Mucosa of stomach (tissue), 1 donor: ENCODE results near the gene SORCS2.

Source experiments
- H3K27me3 ChIP-seq: one replicate; pipeline ENCODE4 v1.7.0; 2013; ENCODE audit warnings: mild to moderate bottlenecking, low read length; ENCODE audit not compliant: control insufficient read depth, insufficient read depth
- H3K36me3 ChIP-seq: one replicate; pipeline ENCODE4 v1.7.0; 2013; ENCODE audit warnings: low read length; ENCODE audit not compliant: control insufficient read depth, insufficient read depth
- H3K4me1 ChIP-seq: one replicate; pipeline ENCODE4 v1.7.0; 2013; ENCODE audit warnings: mild to moderate bottlenecking, low read length; ENCODE audit not compliant: control insufficient read depth, insufficient read depth
- H3K4me3 ChIP-seq: one replicate; pipeline ENCODE4 v1.7.0; 2013; ENCODE audit warnings: low read length
- H3K9ac ChIP-seq: one replicate; pipeline ENCODE4 v1.7.0; 2013; ENCODE audit warnings: mild to moderate bottlenecking, low read length, moderate library complexity
- H3K9me3 ChIP-seq: one replicate; pipeline ENCODE4 v1.7.0; 2013; ENCODE audit warnings: mild to moderate bottlenecking, low read length, moderate library complexity; ENCODE audit not compliant: control insufficient read depth
- donor health status: Pancreatic carcinoma.

Gene SORCS2

GRCh38 chr4:7198440-7199128 is 6.2 kb downstream of the SORCS2 start:
- H3K4me3 ChIP-seq, result no peak overlapping the region
- no peaks in the 10 kb centered on the region for H3K36me3 ChIP-seq
- peaks cover 31% of the 10 kb centered on the region for H3K27me3 ChIP-seq
- H3K9me3 ChIP-seq, result no peaks in the 10 kb centered on the region
- H3K4me1 ChIP-seq, result no peaks in the 10 kb centered on the region
- no peak overlapping the region for H3K9ac ChIP-seq

GRCh38 chr4:7199129-7199725 is 6.9 kb downstream of the SORCS2 start:
- Histone ChIP-seq H3K27me3 (peaks cover 25% of the 10 kb centered on the region), H3K9me3 (no peaks in the 10 kb centered on the region), H3K36me3 (no peaks in the 10 kb centered on the region), H3K4me3 (no peak overlapping the region), H3K9ac (no peak overlapping the region), H3K4me1 (no peaks in the 10 kb centered on the region)

GRCh38 chr4:7199771-7200441 is 7.6 kb downstream of the SORCS2 start:
- H3K27me3 ChIP-seq, result peaks cover 18% of the 10 kb centered on the region
- H3K9me3 ChIP-seq, result no peaks in the 10 kb centered on the region
- H3K36me3 ChIP-seq, result no peaks in the 10 kb centered on the region
- no peak overlapping the region for H3K4me3 ChIP-seq
- H3K9ac ChIP-seq, result no peak overlapping the region
- H3K4me1 ChIP-seq, result no peaks in the 10 kb centered on the region

GRCh38 chr4:7200801-7201200 is 8.5 kb downstream of the SORCS2 start:
- no peaks in the 10 kb centered on the region for H3K36me3 ChIP-seq
- no peak overlapping the region for H3K9ac ChIP-seq
- H3K9me3 ChIP-seq, result no peaks in the 10 kb centered on the region
- H3K27me3 ChIP-seq, result peaks cover 12% of the 10 kb centered on the region
- H3K4me1 ChIP-seq, result no peaks in the 10 kb centered on the region
- no peak overlapping the region for H3K4me3 ChIP-seq

GRCh38 chr4:7201420-7202305 is 9.3 kb downstream of the SORCS2 start:
- Histone ChIP-seq H3K9me3 (no peaks in the 10 kb centered on the region), H3K4me1 (peaks cover 7% of the 10 kb centered on the region), H3K4me3 (no peak overlapping the region), H3K9ac (no peak overlapping the region), H3K36me3 (no peaks in the 10 kb centered on the region), H3K27me3 (peaks cover 4% of the 10 kb centered on the region)

GRCh38 chr4:7202411-7202810 is 10.1 kb downstream of the SORCS2 start:
- no peaks in the 10 kb centered on the region for H3K27me3 ChIP-seq

GRCh38 chr4:7204656-7205387 is 12.5 kb downstream of the SORCS2 start:
- no peaks in the 10 kb centered on the region for H3K27me3 ChIP-seq
- H3K4me3 ChIP-seq, result no peak overlapping the region
- no peaks in the 10 kb centered on the region for H3K36me3 ChIP-seq
- no peaks in the 10 kb centered on the region for H3K9me3 ChIP-seq
- peaks cover 11% of the 10 kb centered on the region for H3K4me1 ChIP-seq
- H3K9ac ChIP-seq, result no peak overlapping the region

More at GRCh38 chr4:7202411-7202810, 10.1 kb downstream of the SORCS2 start:
- Histone ChIP-seq H3K4me1 (peaks cover 11% of the 10 kb centered on the region), H3K4me3 (no peak overlapping the region), H3K9ac (no peak overlapping the region), H3K9me3 (no peaks in the 10 kb centered on the region), H3K36me3 (no peaks in the 10 kb centered on the region)

GRCh38 chr4:7206385-7206784 is 14.0 kb downstream of the SORCS2 start:
- Histone ChIP-seq H3K9ac (no peak overlapping the region), H3K4me1 (peaks cover 11% of the 10 kb centered on the region), H3K9me3 (no peaks in the 10 kb centered on the region), H3K27me3 (no peaks in the 10 kb centered on the region), H3K36me3 (no peaks in the 10 kb centered on the region), H3K4me3 (no peak overlapping the region)

- H3K4me1 ChIP-seq, result peaks cover 11% of the 10 kb centered on the region
- H3K36me3 ChIP-seq, result no peaks in the 10 kb centered on the region
- peak overlapping the region; percentile 15 for H3K9ac ChIP-seq
- H3K4me3 ChIP-seq, result no peak overlapping the region
- no peaks in the 10 kb centered on the region for H3K27me3 ChIP-seq
- H3K9me3 ChIP-seq, result no peaks in the 10 kb centered on the region
These were observed 14.7 kb downstream of the SORCS2 start for GRCh38 chr4:7206911-7207567.

- Histone ChIP-seq H3K4me1 (peaks cover 11% of the 10 kb centered on the region), H3K36me3 (no peaks in the 10 kb centered on the region), H3K4me3 (no peak overlapping the region), H3K9ac (no peak overlapping the region), H3K27me3 (no peaks in the 10 kb centered on the region), H3K9me3 (no peaks in the 10 kb centered on the region)
These were observed 15.4 kb downstream of the SORCS2 start for GRCh38 chr4:7207628-7208231.
